HFFc6 (cell line): ENCODE data around the gene CSF1R. TPM values are rescaled to one million over a fixed set of nuclear protein-coding genes. Genes with fewer than 3 reads are reported as not detected.

Experiments
- DNase-seq: peaks from one replicate; pipeline ENCODE4 v3.0.0-alpha.2; 2018
- H3K27ac Mint-ChIP-seq: 2 replicates; pipeline ENCODE4 v1.8.0; 2020; ENCODE audit warnings: mild to moderate bottlenecking, mixed read lengths
- H3K27me3 Mint-ChIP-seq: 2 replicates; pipeline ENCODE4 v1.8.0; 2021; ENCODE audit warnings: mild to moderate bottlenecking, moderate library complexity, mixed read lengths; ENCODE audit not compliant: insufficient read depth
- H3K36me3 Mint-ChIP-seq: 2 replicates; pipeline ENCODE4 v1.8.0; 2021; ENCODE audit warnings: low read depth, mixed read lengths
- H3K4me1 Mint-ChIP-seq: 2 replicates; pipeline ENCODE4 v1.8.0; 2020; ENCODE audit warnings: low read depth, mixed read lengths
- H3K4me3 Mint-ChIP-seq: 2 replicates; pipeline ENCODE4 v1.8.0; 2020; ENCODE audit warnings: mild to moderate bottlenecking, moderate library complexity, mixed read lengths
- H3K9me3 Mint-ChIP-seq: 2 replicates; pipeline ENCODE4 v1.8.0; 2020; ENCODE audit warnings: mild to moderate bottlenecking, mixed read lengths
- total RNA-seq, 6 experiments: library from RNA; stranded (reverse); fragmentation: NEBNext Ultra II Directional; extraction: Animal tissue kit (Norgen Biotek cat#: 25700); gene quantifications; 2 replicates in 1 of 6; 3 replicates in 5 of 6; pipeline ENCODE4 v1.2.3, GENCODE V29; 2021
- TF ChIP-seq, protein P1 (sequence below): fragments of 200-600 bp; sonication (generic); IDR thresholded peaks from 2 replicates; pipeline ENCODE4 v1.5.0; 2021; ENCODE audit warnings: antibody characterized with exemption, mild to moderate bottlenecking

The CSF1R gene
- total RNA-seq, 6 experiments from 2014 or later: 0.26 to 1.5 (median 0.78) TPM

DNA sequence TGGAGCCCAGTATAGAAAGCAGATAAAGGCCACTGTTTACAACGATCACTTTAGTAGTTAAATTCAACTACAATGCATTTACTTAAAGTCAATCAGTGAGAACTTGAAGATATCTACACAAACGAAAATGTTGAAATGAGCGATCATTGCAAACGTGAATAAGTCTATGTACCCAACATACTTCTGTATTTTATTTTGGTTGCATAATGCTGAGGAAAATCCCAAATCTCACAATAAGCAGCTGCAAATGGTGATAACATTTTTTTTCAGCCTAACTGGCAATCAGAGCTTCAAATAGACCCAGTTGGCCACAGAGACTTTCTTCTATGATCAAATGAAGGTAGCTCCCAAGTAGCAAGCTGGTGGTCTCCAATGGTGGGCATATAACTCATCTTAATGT is 37.2 kb upstream of the CSF1R start:
- Mint-ChIP-seq H3K36me3 (peaks cover 38% of the 10 kb centered on the region), H3K27ac (no peak overlapping the region), H3K4me3 (no peak overlapping the region), H3K4me1 (peaks cover 9% of the 10 kb centered on the region), H3K9me3 (no peaks in the 10 kb centered on the region), H3K27me3 (peaks cover 7% of the 10 kb centered on the region)
- no peak for DNase-seq
- TF ChIP-seq, protein P1, sequence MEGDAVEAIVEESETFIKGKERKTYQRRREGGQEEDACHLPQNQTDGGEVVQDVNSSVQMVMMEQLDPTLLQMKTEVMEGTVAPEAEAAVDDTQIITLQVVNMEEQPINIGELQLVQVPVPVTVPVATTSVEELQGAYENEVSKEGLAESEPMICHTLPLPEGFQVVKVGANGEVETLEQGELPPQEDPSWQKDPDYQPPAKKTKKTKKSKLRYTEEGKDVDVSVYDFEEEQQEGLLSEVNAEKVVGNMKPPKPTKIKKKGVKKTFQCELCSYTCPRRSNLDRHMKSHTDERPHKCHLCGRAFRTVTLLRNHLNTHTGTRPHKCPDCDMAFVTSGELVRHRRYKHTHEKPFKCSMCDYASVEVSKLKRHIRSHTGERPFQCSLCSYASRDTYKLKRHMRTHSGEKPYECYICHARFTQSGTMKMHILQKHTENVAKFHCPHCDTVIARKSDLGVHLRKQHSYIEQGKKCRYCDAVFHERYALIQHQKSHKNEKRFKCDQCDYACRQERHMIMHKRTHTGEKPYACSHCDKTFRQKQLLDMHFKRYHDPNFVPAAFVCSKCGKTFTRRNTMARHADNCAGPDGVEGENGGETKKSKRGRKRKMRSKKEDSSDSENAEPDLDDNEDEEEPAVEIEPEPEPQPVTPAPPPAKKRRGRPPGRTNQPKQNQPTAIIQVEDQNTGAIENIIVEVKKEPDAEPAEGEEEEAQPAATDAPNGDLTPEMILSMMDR: no peak

DNA sequence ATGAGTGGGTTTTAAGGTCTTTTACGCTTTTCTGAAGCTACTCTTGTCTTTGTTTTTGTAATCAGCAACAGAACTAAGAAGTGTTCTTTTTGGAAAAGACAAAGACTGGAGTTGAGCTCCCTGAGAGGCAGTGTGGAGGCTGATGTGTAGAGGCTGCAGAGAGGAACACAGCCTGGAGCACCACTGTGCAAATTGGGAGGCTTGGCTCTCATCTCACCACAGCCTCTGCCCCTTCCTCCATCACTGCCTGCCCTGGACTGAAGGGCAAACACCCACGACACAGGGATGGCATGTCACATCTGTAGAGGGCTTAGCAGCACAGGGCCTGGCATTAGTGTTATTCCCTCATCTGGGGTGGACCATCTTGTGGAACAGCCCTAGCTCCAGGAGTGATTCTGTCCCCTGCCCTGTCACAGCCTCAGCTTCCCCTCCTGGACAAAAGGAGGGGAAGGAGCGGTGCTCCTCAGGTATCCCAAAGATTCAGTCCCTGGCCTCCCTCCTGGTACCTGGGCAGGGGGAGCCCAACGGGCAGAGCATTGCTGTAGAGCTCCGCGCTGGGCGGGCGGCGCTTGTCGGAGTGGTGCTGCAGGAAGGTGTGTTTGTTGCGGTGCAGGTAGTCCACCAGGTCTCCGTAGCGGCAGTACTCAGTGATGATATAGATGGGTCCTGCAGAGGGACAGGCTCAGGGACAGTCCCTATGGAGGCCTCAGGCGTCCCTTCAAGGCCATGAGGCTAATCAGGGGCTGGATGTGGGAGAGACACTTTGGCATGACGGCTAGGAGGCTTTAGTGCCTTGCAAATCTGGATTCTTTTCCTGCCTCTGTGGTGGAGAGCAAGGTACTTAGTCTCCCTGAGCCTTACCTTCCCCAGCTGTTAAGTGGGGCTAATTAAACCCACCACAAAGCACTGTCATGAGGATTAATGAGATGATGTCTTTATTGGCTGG is 36.5 kb upstream of the CSF1R start:
- peaks cover 12% of the 10 kb centered on the region for H3K27me3 Mint-ChIP-seq
- H3K4me1 Mint-ChIP-seq: peaks cover 7% of the 10 kb centered on the region
- H3K36me3 Mint-ChIP-seq: peaks cover 31% of the 10 kb centered on the region
- TF ChIP-seq, protein P1: no peak
- no peaks in the 10 kb centered on the region for H3K9me3 Mint-ChIP-seq
- no peak for DNase-seq
- no peak overlapping the region for H3K4me3 Mint-ChIP-seq
- no peak overlapping the region; the same call in 1 of the 2 replicates for H3K27ac Mint-ChIP-seq

DNA sequence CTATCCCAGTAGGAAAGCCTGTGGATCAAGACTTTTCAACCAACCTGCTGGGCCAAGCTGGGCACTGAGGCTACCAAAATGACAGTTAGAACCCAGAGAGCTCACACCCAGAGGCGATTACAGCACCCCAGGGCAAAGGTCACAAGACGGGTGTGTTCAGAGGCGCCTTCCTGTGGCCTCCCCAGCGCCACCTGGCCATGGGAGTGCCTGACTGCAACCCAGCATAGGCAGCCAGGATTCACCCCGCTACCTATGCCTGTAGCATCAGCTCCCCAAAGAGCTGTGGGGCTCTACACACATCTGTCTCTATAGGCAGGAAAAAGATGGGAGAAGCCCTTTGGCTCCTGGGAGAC is 35.8 kb upstream of the CSF1R start:
- DNase-seq: no peak
- TF ChIP-seq, protein P1: peak; percentile 58
- H3K36me3 Mint-ChIP-seq: peaks cover 29% of the 10 kb centered on the region
- no peaks in the 10 kb centered on the region for H3K9me3 Mint-ChIP-seq
- peak overlapping the region; percentile 69 for H3K27ac Mint-ChIP-seq
- H3K4me3 Mint-ChIP-seq: no peak overlapping the region
- H3K4me1 Mint-ChIP-seq: peaks cover 12% of the 10 kb centered on the region
- peaks cover 12% of the 10 kb centered on the region for H3K27me3 Mint-ChIP-seq

DNA sequence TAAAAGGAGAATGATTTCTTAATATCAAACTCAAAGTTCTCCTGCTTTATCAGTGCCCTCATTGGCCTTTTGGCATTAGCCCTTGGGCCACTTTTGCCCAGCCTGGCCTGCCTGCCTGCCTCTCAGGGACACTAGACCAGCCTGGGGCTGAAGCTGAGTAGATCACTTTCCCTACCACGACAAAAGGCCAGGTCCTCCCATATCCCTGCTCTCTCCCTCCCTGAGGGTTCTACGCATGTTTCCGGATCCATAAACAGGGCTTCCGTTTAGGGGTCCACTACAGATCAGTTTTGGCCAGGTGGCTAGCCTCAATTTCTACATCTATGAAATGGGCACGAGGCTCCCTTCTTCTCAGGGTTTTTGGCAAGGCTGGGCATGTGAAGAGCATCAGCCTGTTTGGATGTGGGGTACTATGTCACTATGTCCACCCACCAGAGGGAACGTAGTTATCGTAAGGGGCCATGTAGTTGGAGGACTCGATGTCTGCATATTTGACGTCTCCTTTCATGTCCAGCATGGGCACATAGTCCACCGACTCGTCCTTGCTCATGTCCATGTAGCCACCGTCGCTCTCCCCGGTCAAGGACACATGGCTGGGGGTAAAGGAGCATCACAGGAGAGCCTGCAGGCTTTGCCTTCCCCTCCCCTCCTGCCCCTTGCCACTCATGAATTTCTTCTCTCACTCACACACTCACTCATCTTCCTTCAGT is 35.2 kb upstream of the CSF1R start:
- Mint-ChIP-seq H3K36me3 (peaks cover 29% of the 10 kb centered on the region), H3K4me3 (no peak overlapping the region; the same call in 1 of the 2 replicates), H3K9me3 (no peaks in the 10 kb centered on the region), H3K27ac (peak overlapping the region; percentile 69), H3K4me1 (peaks cover 17% of the 10 kb centered on the region), H3K27me3 (peaks cover 12% of the 10 kb centered on the region)
- DNase-seq: no peak
- TF ChIP-seq, protein P1: no peak

DNA sequence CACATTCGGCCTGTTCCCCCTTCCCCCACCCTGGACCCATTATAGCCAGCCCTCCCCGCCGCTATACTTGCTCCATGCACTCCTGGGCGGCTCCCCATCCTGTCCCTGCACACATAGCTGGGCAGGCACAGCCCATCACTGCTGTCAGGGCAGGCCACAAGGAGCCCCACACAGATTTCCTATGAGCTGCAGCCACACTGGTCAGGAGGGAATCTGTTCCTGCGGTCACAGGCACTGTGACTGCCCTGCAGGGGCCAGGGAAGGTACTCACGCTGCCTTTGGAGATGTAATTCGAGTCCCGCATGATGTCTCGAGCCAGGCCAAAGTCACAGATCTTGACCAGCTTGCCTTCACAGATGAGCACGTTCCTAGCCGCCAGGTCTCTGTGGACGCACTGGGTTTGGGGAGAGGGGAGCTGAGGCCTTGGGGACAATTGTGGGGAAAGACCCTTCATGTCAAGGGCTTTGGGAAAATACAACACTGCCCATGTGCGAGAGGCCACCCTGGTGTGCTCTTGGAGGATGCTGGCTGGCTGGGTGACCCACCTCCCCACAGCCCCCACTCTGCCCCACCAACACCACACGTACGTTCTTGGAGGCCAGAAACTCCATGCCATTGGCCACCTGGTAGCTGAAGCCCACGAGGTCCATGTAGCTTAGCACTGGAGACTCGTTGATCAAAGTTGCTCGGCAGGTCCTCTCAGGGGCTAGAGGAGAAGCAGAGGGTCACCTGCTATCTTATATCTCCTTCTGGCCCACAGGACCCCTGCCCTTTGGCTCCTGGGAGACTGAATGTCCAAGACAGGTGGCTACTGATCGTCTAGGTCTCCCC is 34.5 kb upstream of the CSF1R start:
- no peak for DNase-seq
- H3K27me3 Mint-ChIP-seq: peaks cover 10% of the 10 kb centered on the region
- H3K9me3 Mint-ChIP-seq: no peaks in the 10 kb centered on the region
- no peak overlapping the region for H3K4me3 Mint-ChIP-seq
- peak overlapping the region; percentile 48; the same call in 1 of the 2 replicates for H3K27ac Mint-ChIP-seq
- H3K4me1 Mint-ChIP-seq: peaks cover 17% of the 10 kb centered on the region
- TF ChIP-seq, protein P1: no peak
- H3K36me3 Mint-ChIP-seq: peaks cover 22% of the 10 kb centered on the region
